Measurements from ENCODE around the gene FPR3. TPM values are rescaled to one million over a fixed set of nuclear protein-coding genes. Genes with fewer than 3 reads are reported as not detected.

The FPR3 gene
- total and polyA plus RNA-seq, 10 of the 15 experiments (the other 5 are each of a cell fraction or from before 2014, with no cell fraction given): not detected

GRCh38 chr19:51784922-51785690, 9.9 kb upstream of the FPR3 start:
- intact Hi-C loops (cut with micrococcal nuclease; ENCODE audit: unreplicated experiment): no loop called here
- Histone ChIP-seq H3K27me3 (replicated peaks in 1 of 2; ENCODE audit: control insufficient read depth in 2 of 2, insufficient read depth in 2 of 2, low read length in 1 of 2) (no peaks in the 10 kb centered on the region), H3K4me2 (ENCODE audit: control insufficient read depth, insufficient read depth) (no peak overlapping the region), H3K9ac (ENCODE audit: control insufficient read depth, insufficient read depth, low read length) (no peak overlapping the region), H4K20me1 (ENCODE audit: control insufficient read depth, insufficient read depth) (no peaks in the 10 kb centered on the region), H3K27ac (ENCODE audit: control insufficient read depth, insufficient read depth) (no peak overlapping the region), H3K79me2 (ENCODE audit: control insufficient read depth, insufficient read depth, low read length) (no peaks in the 10 kb centered on the region), H3K4me3 (no peak overlapping the region), H3K36me3 (ENCODE audit: control insufficient read depth in 2 of 2, insufficient read depth in 2 of 2, low read length in 1 of 2) (no peaks in the 10 kb centered on the region), H2AFZ (ENCODE audit: control insufficient read depth, low read depth, low read length) (no peak overlapping the region; the same call in 1 of the 2 replicates), H3K9me3 (replicated peaks; ENCODE audit: control insufficient read depth, insufficient read depth, low read length) (peaks cover 7% of the 10 kb centered on the region; the same call in 2 of the 3 replicates), H3K4me1 (ENCODE audit: control insufficient read depth, insufficient read depth, low read length) (no peaks in the 10 kb centered on the region)
- no TSS peak for BruUV-seq (replicated peaks)
- ChIA-PET SMC1A (ENCODE audit: uncharacterized antibody, unreplicated experiment) (interaction anchor here (0.8 kb wide), 1 partner anchor 452 kb away, joined by 3 read pairs; no protein-coding TSS in a partner anchor), CTCF (interaction anchor here (0.8 to 1.6 kb wide), 2 partner anchors 124 to 128 kb away, joined by 3 read pairs; no protein-coding TSS in a partner anchor), RAD21 (ENCODE audit: unreplicated experiment) (interaction anchor here (1.4 kb wide), 1 partner anchor 128 kb away, joined by 3 read pairs; no protein-coding TSS in a partner anchor), POLR2A (no interaction called here)
- WGBS (ENCODE audit: insufficient coverage, insufficient replicate concordance, low lambda C conversion rate, missing lambda C conversion rate): 18% methylated on average over 6 of the region's 6 CpGs
- DNase-seq (ENCODE audit: low read depth, low spot score): peak; percentile 32
- no peak for FAIRE-seq
- in situ Hi-C loops (cut with MboI): no loop called here
- ATAC-seq: peak; percentile 22; the same call in 2 of the 3 replicates
- no peak for TF ChIP-seq SKIL (IDR thresholded peaks at IDR 0.05; ENCODE audit: low read depth, poor library complexity, severe bottlenecking)
- no peak for TF ChIP-seq GABPA (IDR thresholded peaks at IDR 0.05; ENCODE audit: low read depth)
- TF ChIP-seq FOS (IDR thresholded peaks at IDR 0.05; ENCODE audit: borderline replicate concordance, extremely low read depth, insufficient read length): no peak
- TF ChIP-seq ZNF592 (IDR thresholded peaks at IDR 0.05): no peak
- TF ChIP-seq MEF2A (IDR thresholded peaks at IDR 0.05; ENCODE audit: insufficient read depth, low read depth, low read length): 0 out of 2 replicates have a peak, but pooled peaks have one; percentile 12
- TF ChIP-seq DPF2 (IDR thresholded peaks at IDR 0.05): no peak
- peak; percentile 77 for TF ChIP-seq ATF7 (IDR thresholded peaks at IDR 0.05; ENCODE audit: low read depth)
- TF ChIP-seq SMC3 (IDR thresholded peaks at IDR 0.05; ENCODE audit: borderline replicate concordance, low read length): no peak
- TF ChIP-seq TARDBP (IDR thresholded peaks at IDR 0.05; ENCODE audit: borderline replicate concordance): no peak
- TF ChIP-seq YBX1 (IDR thresholded peaks at IDR 0.05): no peak
- TF ChIP-seq ZNF207 (IDR thresholded peaks at IDR 0.05; ENCODE audit: borderline replicate concordance): no peak
- no peak for TF ChIP-seq SP1 (IDR thresholded peaks at IDR 0.05; ENCODE audit: low read depth, low read length)
- TF ChIP-seq ZZZ3 (IDR thresholded peaks at IDR 0.05; ENCODE audit: control insufficient read depth, insufficient read length, low read depth): no peak
- TF ChIP-seq, protein P1, sequence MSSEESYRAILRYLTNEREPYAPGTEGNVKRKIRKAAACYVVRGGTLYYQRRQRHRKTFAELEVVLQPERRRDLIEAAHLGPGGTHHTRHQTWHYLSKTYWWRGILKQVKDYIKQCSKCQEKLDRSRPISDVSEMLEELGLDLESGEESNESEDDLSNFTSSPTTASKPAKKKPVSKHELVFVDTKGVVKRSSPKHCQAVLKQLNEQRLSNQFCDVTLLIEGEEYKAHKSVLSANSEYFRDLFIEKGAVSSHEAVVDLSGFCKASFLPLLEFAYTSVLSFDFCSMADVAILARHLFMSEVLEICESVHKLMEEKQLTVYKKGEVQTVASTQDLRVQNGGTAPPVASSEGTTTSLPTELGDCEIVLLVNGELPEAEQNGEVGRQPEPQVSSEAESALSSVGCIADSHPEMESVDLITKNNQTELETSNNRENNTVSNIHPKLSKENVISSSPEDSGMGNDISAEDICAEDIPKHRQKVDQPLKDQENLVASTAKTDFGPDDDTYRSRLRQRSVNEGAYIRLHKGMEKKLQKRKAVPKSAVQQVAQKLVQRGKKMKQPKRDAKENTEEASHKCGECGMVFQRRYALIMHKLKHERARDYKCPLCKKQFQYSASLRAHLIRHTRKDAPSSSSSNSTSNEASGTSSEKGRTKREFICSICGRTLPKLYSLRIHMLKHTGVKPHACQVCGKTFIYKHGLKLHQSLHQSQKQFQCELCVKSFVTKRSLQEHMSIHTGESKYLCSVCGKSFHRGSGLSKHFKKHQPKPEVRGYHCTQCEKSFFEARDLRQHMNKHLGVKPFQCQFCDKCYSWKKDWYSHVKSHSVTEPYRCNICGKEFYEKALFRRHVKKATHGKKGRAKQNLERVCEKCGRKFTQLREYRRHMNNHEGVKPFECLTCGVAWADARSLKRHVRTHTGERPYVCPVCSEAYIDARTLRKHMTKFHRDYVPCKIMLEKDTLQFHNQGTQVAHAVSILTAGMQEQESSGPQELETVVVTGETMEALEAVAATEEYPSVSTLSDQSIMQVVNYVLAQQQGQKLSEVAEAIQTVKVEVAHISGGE (CRISPR knock-in tag; IDR thresholded peaks at IDR 0.05): no peak
